Gastroesophageal sphincter (tissue), 4 donors: Measurements from ENCODE around the gene TTBK1. TPM values are rescaled to one million over a fixed set of nuclear protein-coding genes. Genes with fewer than 3 reads are reported as not detected.

Experiments used
- ATAC-seq: fragments of 150-250 bp; one replicate; pipeline ENCODE4 v1.9.1; 2016; ENCODE audit warnings: mild to moderate bottlenecking, moderate library complexity
- H3K27ac ChIP-seq, 4 donors: fragments of 200-600 bp; sonication (generic) in 3 of 4; 1 replicate in 3 of 4; 2 replicates in 1 of 4; pipeline ENCODE4 v1.5.1; 2016 to 2019
- H3K27me3 ChIP-seq: fragments of 200-600 bp; sonication (generic); one replicate; pipeline ENCODE4 v1.5.1; 2019
- H3K36me3 ChIP-seq, 2 donors: fragments of 200-600 bp; sonication (generic); one replicate each; pipeline ENCODE4 v1.5.1; 2019; ENCODE audit warnings: control low read depth in 1 of 2
- H3K4me1 ChIP-seq, 3 donors: fragments of 200-600 bp; sonication (generic); 1 replicate in 2 of 3; 2 replicates in 1 of 3; pipeline ENCODE4 v1.5.1; 2016 to 2019; ENCODE audit warnings: control low read depth in 2 of 3
- H3K4me3 ChIP-seq, 2 donors: fragments of 200-600 bp; sonication (generic); one replicate each; pipeline ENCODE4 v1.5.1; 2019; ENCODE audit warnings: mild to moderate bottlenecking in 1 of 2, moderate library complexity in 1 of 2
- H3K9me3 ChIP-seq, 3 donors: fragments of 200-600 bp; sonication (generic); one replicate each; pipeline ENCODE4 v1.5.1; 2017 to 2019; ENCODE audit warnings: control low read depth in 2 of 3
- EP300 ChIP-seq: sonication (generic); formaldehyde crosslinking; IDR thresholded peaks from one replicate; pipeline ENCODE4 v1.6.1; 2017; ENCODE audit warnings: antibody characterized with exemption, mild to moderate bottlenecking
- POLR2A ChIP-seq, 2 donors: fragments of 450-650 bp; IDR thresholded peaks; one replicate each; pipeline ENCODE4 v1.6.1; 2017; ENCODE audit warnings: antibody characterized with exemption in 2 of 2, mild to moderate bottlenecking in 2 of 2, moderate library complexity in 1 of 2
- POLR2AphosphoS5 ChIP-seq: sonication (generic); formaldehyde crosslinking; IDR thresholded peaks from one replicate; pipeline ENCODE4 v1.6.1; 2017; ENCODE audit warnings: antibody characterized with exemption
- WGBS, 2 donors: methylation state at CpG; one replicate each; pipeline ENCODE4 v1.1.5; 2018; ENCODE audit warnings: low coverage in 1 of 2; 5-methylcytosine and 5-hydroxymethylcytosine counted together
- total RNA-seq, 4 donors: library from RNA; depleted of rRNA; stranded (reverse); fragments of >200 nt; gene quantifications; one replicate each; pipeline ENCODE4 v1.1.0, GENCODE V29; 2016
- TF ChIP-seq, protein P1 (sequence below), 4 experiments: fragments of 200-600 bp in 2 of 4; fragments of 450-650 bp in 2 of 4; sonication (generic) in 1 of 4; IDR thresholded peaks; one replicate each; pipeline ENCODE4 v1.5.1; 2017 to 2019; ENCODE audit warnings: antibody characterized with exemption in 4 of 4, mild to moderate bottlenecking in 2 of 4, moderate library complexity in 2 of 4

Gene TTBK1
- total RNA-seq, 4 donors from 2014 or later: 0.08 to 0.20 TPM; not detected in 2

DNA sequence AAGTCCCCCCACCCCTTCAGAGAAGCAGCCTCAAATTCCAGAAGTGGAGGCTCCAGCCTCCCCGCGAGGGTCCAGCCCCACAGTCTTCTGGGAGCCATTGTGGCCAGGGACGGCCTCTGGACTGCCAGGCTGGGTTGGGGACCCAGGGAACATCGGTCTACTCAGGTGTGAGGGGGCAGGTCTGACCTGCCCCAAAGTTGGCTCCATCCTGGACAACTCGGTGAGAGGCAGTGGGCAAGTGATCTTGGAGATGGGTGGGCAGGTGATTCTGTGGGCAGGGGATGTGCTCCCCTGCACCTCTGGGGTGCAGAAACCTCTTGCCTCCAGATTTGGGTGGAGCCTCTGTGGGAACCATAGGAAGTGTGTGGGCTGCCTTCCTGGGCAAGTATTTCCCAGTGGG, 42.6 kb downstream of the TTBK1 start:
- Histone ChIP-seq H3K27me3 (peaks cover 46% of the 10 kb centered on the region), H3K27ac (no peak overlapping the region), H3K4me1 (peaks cover 0 to 8% (median 0%) of the 10 kb centered on the region in 3 donors), H3K36me3 (no peaks in the 10 kb centered on the region), H3K4me3 (no peak overlapping the region), H3K9me3 (no peaks in the 10 kb centered on the region)
- no peak for ATAC-seq
- TF ChIP-seq, protein P1, sequence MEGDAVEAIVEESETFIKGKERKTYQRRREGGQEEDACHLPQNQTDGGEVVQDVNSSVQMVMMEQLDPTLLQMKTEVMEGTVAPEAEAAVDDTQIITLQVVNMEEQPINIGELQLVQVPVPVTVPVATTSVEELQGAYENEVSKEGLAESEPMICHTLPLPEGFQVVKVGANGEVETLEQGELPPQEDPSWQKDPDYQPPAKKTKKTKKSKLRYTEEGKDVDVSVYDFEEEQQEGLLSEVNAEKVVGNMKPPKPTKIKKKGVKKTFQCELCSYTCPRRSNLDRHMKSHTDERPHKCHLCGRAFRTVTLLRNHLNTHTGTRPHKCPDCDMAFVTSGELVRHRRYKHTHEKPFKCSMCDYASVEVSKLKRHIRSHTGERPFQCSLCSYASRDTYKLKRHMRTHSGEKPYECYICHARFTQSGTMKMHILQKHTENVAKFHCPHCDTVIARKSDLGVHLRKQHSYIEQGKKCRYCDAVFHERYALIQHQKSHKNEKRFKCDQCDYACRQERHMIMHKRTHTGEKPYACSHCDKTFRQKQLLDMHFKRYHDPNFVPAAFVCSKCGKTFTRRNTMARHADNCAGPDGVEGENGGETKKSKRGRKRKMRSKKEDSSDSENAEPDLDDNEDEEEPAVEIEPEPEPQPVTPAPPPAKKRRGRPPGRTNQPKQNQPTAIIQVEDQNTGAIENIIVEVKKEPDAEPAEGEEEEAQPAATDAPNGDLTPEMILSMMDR (IDR thresholded peaks at IDR 0.05): no peak
- no peak for TF ChIP-seq POLR2A (IDR thresholded peaks at IDR 0.05)
- TF ChIP-seq POLR2AphosphoS5: no peak
- WGBS, 2 donors: no CpG with 5 or more reads among the region's 5 CpGs

DNA sequence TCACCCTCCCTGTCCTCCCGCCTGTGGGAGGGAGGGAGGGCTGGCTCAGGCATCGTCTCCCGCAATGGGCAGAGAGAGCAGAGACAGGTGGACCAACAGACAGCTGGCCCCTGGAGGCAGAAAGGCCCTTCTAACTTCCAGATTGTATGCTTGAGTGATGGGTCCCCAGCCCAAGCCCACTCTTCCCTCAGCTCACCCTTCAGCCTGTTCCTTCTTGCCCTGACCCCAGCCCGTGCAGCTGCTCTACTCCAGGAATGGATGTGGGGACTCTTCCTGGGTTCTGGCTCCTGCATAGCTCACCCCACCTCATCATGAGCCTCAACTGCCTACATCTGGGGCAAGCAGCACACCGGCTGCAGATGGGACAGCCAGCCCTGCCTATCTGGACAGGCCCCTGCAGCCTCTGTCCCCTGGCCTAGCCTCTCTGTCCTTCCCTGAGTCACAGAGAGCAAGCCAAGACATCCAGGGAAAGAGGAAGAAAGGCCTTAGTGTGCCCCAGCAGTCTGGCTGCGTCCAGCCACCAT, 43.2 kb downstream of the TTBK1 start:
- 50 to 82% methylated on average over 1 to 3 of the region's 6 CpGs for WGBS, 2 donors
- peaks cover 46% of the 10 kb centered on the region for H3K27me3 ChIP-seq
- no peak for ATAC-seq

DNA sequence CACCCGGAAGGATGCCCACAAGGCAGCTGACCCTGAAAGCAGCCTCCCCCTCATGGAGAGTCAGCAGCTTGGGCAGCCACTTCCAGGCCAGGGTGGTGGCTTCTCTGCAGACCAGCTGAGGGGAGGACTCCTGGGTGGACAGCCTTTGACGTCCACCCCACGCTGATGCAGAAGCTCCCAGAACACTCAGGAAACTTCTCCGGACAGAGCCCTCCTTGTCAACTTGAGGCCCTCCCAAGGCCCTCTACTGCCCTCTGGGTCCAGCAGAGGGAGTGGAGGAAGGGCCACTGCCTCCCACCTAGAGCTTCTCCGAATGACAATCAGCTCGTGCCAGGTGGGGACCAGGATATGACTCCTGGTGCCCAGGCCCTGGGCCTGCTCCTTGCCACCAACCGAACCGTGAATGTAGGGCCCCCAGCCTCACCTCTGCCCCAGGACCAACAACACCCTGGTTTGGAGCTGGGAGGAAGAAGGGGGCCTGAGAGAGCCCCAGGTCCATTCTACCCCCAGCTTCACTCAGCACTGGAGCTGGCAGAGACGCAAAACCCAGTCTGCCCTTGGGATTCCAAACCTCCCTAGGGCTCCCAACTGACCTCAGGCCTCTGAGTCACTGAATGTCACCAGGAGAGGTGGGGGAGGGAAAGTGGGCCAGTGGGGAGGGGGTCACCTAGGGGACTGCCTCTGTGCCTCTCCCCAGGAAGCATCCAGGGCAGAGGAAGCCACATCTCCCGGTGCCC, 43.9 kb downstream of the TTBK1 start:
- Histone ChIP-seq H3K36me3 (no peaks in the 10 kb centered on the region), H3K4me1 (peaks cover 0 to 8% (median 0%) of the 10 kb centered on the region in 3 donors), H3K27me3 (peaks cover 46% of the 10 kb centered on the region), H3K27ac (no peak overlapping the region), H3K9me3 (no peaks in the 10 kb centered on the region), H3K4me3 (no peak overlapping the region)
- peak; percentile 27 for ATAC-seq
- WGBS, 2 donors: 60% methylated on average over 1 of the region's 10 CpGs; no CpG with 5 or more reads in 1 of the 2 donors
- TF ChIP-seq, protein P1 (IDR thresholded peaks at IDR 0.05): peak in 1 of 4 experiments; percentile 51
- TF ChIP-seq POLR2A (IDR thresholded peaks at IDR 0.05): no peak

More for the DNA sequence above, 43.2 kb downstream of the TTBK1 start:
- Histone ChIP-seq H3K4me3 (no peak overlapping the region), H3K4me1 (peaks cover 0 to 8% (median 0%) of the 10 kb centered on the region in 3 donors), H3K36me3 (no peaks in the 10 kb centered on the region), H3K9me3 (no peaks in the 10 kb centered on the region), H3K27ac (no peak overlapping the region)
- no peak for TF ChIP-seq POLR2A (IDR thresholded peaks at IDR 0.05)
- TF ChIP-seq, protein P1 (IDR thresholded peaks at IDR 0.05): no peak

DNA sequence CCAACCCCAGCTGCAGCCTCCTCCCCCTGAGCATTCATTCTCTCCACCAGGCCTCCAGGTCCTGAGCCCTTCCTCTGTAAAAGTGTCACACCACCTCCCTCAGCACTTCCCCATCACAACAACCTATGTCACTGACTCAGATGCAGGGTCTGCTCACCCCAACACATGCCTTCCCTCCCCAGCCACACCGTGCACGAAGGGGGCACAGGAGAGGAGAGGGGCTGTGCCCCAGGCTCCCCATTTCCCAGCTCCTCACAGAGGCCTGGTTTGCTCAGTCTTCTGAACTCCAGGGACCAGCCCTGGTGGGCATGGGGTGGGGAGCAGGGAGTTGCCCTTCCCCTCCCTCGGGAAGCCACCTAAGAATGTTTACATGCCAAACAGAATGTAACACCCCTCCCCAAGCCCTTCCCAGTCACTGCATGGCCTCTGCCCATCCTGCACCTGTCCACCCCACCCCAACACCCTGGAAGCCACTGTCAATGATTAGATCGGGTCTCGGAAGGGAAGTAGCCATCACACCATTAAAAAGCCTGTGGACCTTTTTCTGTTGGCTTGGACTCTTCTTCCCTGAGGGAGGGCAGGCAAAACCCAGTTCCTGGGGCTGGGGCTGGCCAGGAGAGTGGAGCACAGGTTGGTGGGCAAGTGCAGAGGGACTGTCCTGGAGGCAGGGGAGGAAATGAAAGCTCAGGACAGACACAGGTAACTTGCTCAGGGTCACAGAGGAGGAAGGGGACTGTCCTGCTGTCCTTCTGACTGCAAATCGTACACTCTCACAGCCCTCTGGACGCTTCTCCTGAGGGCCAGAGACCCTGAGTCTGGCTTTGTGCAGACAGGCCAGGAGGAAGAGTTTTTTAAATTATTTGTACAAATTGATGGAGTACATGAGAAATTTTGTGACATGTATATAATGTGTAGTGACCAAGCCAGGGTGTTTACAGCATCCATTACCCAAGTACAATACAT, 44.7 kb downstream of the TTBK1 start:
- TF ChIP-seq EP300 (no peak), POLR2A (IDR thresholded peaks at IDR 0.05) (no peak), POLR2AphosphoS5 (no peak)
- TF ChIP-seq, protein P1 (IDR thresholded peaks at IDR 0.05): no peak
- no peak for ATAC-seq
- H3K36me3 ChIP-seq: no peaks in the 10 kb centered on the region
- no peaks in the 10 kb centered on the region for H3K9me3 ChIP-seq
- no peak overlapping the region for H3K27ac ChIP-seq
- H3K4me1 ChIP-seq: peaks cover 0 to 8% (median 0%) of the 10 kb centered on the region in 3 donors
- no peak overlapping the region for H3K4me3 ChIP-seq
- peaks cover 41% of the 10 kb centered on the region for H3K27me3 ChIP-seq
- 94 to 100% methylated on average over 1 to 2 of the region's 7 CpGs for WGBS, 2 donors
